Testis (tissue), 3 donors: ENCODE data around the gene SSX2IP. TPM values are rescaled to one million over a fixed set of nuclear protein-coding genes. Genes with fewer than 3 reads are reported as not detected.
A peak's percentile ranks its signal among the peaks of the same experiment; 100 is the strongest.

ENCODE experiments used
- DNase-seq: peaks from one replicate; pipeline ENCODE4 v3.0.0-alpha.2; 2019
- H3K27ac ChIP-seq, 2 donors: fragments of 200-600 bp; sonication (generic); one replicate each; pipeline ENCODE4 v1.5.1; 2019
- H3K27me3 ChIP-seq: fragments of 200-600 bp; sonication (generic); one replicate; pipeline ENCODE4 v1.5.1; 2019
- H3K36me3 ChIP-seq: fragments of 200-600 bp; sonication (generic); one replicate; pipeline ENCODE4 v1.5.1; 2017; ENCODE audit warnings: low read depth; ENCODE audit errors: missing control alignments
- H3K4me1 ChIP-seq: fragments of 200-600 bp; sonication (generic); one replicate; pipeline ENCODE4 v1.5.1; 2019
- H3K4me3 ChIP-seq, 2 donors: fragments of 200-600 bp; sonication (generic); one replicate each; pipeline ENCODE4 v1.5.1; 2017 to 2019
- H3K9me3 ChIP-seq: fragments of 200-600 bp; sonication (generic); one replicate; pipeline ENCODE4 v1.5.1; 2017
- POLR2A ChIP-seq: fragments of 450-650 bp; IDR thresholded peaks from one replicate; pipeline ENCODE4 v1.6.1; 2017; ENCODE audit warnings: antibody characterized with exemption, mild to moderate bottlenecking, moderate library complexity
- WGBS, 2 donors: methylation state at CpG; one replicate each; pipeline ENCODE4 v1.1.5; 2018; 5-methylcytosine and 5-hydroxymethylcytosine counted together
- intact Hi-C: fragments of 100-400 bp; cut with DNase I; formaldehyde crosslinking; loops from one replicate; pipeline ENCODE4 v1.15.1; 2023; ENCODE audit warnings: low total_unique reads
- polyA plus RNA-seq: library from polyadenylated mRNA; stranded (reverse); fragments of 350-450 nt; fragmentation: Illumina TruSeq; extraction: RNeasy Lipid Tissue Mini Kit (QIAGEN cat#74804); gene quantifications from one replicate; pipeline ENCODE4 v1.2.3, GENCODE V29; 2014; ENCODE audit warnings: low read depth, low replicate concordance; ENCODE audit not compliant: insufficient read depth
- total RNA-seq, 2 donors: library from RNA; depleted of rRNA; stranded (reverse); fragments of >200 nt; gene quantifications; one replicate each; pipeline ENCODE4 v1.2.3, GENCODE V29; 2016
- TF ChIP-seq, protein P1 (sequence below), 3 experiments: fragments of 450-650 bp in 2 of 3; fragments of 200-600 bp in 1 of 3; sonication (generic) in 1 of 3; IDR thresholded peaks; one replicate each; pipeline ENCODE4 v1.5.1; 2016 to 2019; ENCODE audit warnings: antibody characterized with exemption in 3 of 3, mild to moderate bottlenecking in 2 of 3, moderate library complexity in 1 of 3

Gene SSX2IP
- total and polyA plus RNA-seq, 3 donors from 2014 or later, result 64.6 to 158 (median 128) TPM

DNA sequence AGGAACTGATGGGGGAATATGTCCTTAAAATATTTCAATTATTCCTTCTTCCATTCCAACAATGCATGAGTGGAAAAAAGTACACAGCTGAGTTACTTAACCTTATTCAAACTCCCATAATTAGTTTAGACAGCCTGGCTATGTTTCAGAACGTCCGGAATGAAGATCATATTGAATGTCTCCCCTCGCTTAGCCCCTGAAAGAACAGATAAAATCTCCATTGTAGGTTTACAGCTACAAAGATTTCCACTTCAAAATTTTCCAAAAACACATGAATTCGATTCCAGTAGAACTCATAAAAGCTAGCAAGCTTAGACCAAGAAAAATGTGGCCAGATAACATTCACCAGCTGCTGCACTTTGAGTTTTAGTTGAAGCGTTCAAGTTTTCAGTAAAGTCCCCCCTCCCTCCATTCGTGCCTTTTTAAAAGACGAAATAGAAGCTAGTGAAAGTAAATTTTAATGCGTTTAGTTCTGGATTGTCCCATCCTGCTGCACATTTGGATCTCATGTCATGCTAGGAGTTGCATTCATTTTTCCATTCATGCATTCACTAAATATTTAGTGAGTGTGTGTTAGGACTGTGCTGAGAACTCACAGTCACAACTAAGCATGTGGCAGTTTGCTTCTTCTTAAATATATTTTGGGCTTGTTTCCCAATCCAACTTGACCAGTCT is 29.4 kb upstream of the SSX2IP start:
- Histone ChIP-seq H3K9me3 (no peaks in the 10 kb centered on the region), H3K27me3 (no peaks in the 10 kb centered on the region), H3K4me1 (peaks cover 6% of the 10 kb centered on the region), H3K36me3 (no peaks in the 10 kb centered on the region), H3K27ac (peak overlapping the region; percentile 5 to 21), H3K4me3 (no peak overlapping the region)
- DNase-seq, result no peak
- TF ChIP-seq, protein P1, sequence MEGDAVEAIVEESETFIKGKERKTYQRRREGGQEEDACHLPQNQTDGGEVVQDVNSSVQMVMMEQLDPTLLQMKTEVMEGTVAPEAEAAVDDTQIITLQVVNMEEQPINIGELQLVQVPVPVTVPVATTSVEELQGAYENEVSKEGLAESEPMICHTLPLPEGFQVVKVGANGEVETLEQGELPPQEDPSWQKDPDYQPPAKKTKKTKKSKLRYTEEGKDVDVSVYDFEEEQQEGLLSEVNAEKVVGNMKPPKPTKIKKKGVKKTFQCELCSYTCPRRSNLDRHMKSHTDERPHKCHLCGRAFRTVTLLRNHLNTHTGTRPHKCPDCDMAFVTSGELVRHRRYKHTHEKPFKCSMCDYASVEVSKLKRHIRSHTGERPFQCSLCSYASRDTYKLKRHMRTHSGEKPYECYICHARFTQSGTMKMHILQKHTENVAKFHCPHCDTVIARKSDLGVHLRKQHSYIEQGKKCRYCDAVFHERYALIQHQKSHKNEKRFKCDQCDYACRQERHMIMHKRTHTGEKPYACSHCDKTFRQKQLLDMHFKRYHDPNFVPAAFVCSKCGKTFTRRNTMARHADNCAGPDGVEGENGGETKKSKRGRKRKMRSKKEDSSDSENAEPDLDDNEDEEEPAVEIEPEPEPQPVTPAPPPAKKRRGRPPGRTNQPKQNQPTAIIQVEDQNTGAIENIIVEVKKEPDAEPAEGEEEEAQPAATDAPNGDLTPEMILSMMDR (IDR thresholded peaks at IDR 0.05), result no peak
- no peak for TF ChIP-seq POLR2A
- whole genome bisulfite sequencing, 2 donors, result 40 to 41% methylated on average over 8 of the region's 8 CpGs
- intact Hi-C loops, result no loop called here

GRCh38 chr1:84715342-84716019 is 25.2 kb upstream of the SSX2IP start:
- intact Hi-C loops, result no loop called here
- no peak overlapping the region for H3K27ac ChIP-seq
- H3K27me3 ChIP-seq, result no peaks in the 10 kb centered on the region
- no peak overlapping the region for H3K4me3 ChIP-seq
- DNase-seq, result no peak
- peaks cover 3% of the 10 kb centered on the region for H3K4me1 ChIP-seq
- no peak for TF ChIP-seq POLR2A
- H3K36me3 ChIP-seq, result no peaks in the 10 kb centered on the region
- no peaks in the 10 kb centered on the region for H3K9me3 ChIP-seq
- WGBS, 2 donors, result 87 to 88% methylated on average over 3 of the region's 3 CpGs

- Histone ChIP-seq H3K27ac (no peak overlapping the region), H3K9me3 (no peaks in the 10 kb centered on the region), H3K27me3 (no peaks in the 10 kb centered on the region), H3K4me1 (no peaks in the 10 kb centered on the region), H3K36me3 (no peaks in the 10 kb centered on the region), H3K4me3 (no peak overlapping the region)
- intact Hi-C loops, result no loop called here
- WGBS, 2 donors, result 83 to 87% methylated on average over 3 of the region's 3 CpGs
- TF ChIP-seq, protein P1 (IDR thresholded peaks at IDR 0.05), result no peak
- DNase-seq, result no peak
These were observed 22.1 kb upstream of the SSX2IP start for GRCh38 chr1:84712276-84712874.

- H3K4me3 ChIP-seq, result no peak overlapping the region
- intact Hi-C loops, result no loop called here
- no peaks in the 10 kb centered on the region for H3K36me3 ChIP-seq
- DNase-seq, result no peak
- TF ChIP-seq, protein P1 (IDR thresholded peaks at IDR 0.05), result no peak
- TF ChIP-seq POLR2A, result no peak
- no peaks in the 10 kb centered on the region for H3K9me3 ChIP-seq
- no peaks in the 10 kb centered on the region for H3K27me3 ChIP-seq
- WGBS, 2 donors, result 72 to 89% methylated on average over 4 of the region's 4 CpGs
- H3K4me1 ChIP-seq, result no peaks in the 10 kb centered on the region
- H3K27ac ChIP-seq, result no peak overlapping the region
These were observed 21.6 kb upstream of the SSX2IP start for GRCh38 chr1:84711869-84712268.

DNA sequence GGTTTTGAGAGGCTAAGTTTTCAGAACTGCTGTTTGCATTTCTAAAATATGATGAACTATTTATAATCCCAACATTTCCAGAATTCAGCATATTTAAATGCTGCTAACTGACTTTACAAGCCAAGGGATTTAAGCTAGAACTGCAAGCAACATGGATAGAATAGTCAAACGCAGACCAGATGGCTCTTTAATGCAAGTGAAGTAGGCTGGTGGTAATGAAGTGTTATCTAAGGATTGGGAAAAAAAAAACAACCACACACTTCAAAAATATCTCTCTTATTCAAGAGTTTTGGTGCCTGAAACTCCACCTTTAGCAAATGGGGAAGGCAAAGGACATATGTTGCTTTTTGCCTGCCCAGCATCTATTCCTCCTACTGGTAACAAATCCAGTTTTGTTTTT is 20.9 kb upstream of the SSX2IP start:
- no peak for DNase-seq
- Histone ChIP-seq H3K36me3 (no peaks in the 10 kb centered on the region), H3K9me3 (no peaks in the 10 kb centered on the region), H3K27ac (no peak overlapping the region), H3K27me3 (no peaks in the 10 kb centered on the region), H3K4me3 (no peak overlapping the region), H3K4me1 (no peaks in the 10 kb centered on the region)
- 49 to 67% methylated on average over 1 of the region's 1 CpG for WGBS, 2 donors
- TF ChIP-seq POLR2A, result no peak
- TF ChIP-seq, protein P1 (IDR thresholded peaks at IDR 0.05), result no peak
- intact Hi-C loops, result no loop called here
